Measurements from ENCODE around the gene TSPAN5.

DNA sequence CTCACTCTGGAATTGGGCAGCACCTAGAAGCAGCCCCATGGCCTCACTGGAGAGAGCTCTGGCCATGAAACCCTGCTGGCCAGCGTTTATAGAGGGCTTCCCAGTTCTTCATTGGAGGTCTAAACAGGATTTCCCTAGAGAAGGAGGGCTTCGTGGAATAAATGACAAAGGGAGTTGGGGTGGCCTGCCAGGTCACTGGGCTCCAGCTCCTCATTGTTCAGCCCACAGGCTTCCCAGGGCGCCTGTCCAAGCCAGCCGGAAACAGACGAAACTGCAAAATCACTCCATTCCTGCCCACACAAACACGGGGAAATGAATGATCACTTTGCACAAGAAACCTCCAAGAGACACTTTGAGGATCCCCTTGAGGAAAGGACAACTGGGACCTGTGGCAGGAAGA, 189.7 kb downstream of the TSPAN5 start:
- TF ChIP-seq, protein P1, sequence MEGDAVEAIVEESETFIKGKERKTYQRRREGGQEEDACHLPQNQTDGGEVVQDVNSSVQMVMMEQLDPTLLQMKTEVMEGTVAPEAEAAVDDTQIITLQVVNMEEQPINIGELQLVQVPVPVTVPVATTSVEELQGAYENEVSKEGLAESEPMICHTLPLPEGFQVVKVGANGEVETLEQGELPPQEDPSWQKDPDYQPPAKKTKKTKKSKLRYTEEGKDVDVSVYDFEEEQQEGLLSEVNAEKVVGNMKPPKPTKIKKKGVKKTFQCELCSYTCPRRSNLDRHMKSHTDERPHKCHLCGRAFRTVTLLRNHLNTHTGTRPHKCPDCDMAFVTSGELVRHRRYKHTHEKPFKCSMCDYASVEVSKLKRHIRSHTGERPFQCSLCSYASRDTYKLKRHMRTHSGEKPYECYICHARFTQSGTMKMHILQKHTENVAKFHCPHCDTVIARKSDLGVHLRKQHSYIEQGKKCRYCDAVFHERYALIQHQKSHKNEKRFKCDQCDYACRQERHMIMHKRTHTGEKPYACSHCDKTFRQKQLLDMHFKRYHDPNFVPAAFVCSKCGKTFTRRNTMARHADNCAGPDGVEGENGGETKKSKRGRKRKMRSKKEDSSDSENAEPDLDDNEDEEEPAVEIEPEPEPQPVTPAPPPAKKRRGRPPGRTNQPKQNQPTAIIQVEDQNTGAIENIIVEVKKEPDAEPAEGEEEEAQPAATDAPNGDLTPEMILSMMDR (IDR thresholded peaks at IDR 0.05), result no peak
- TF ChIP-seq POLR2A (IDR thresholded peaks at IDR 0.05), result no peak

Data from lower leg skin (tissue), 3 donors.